ENCODE measurements around the gene SNX13. TPM values are rescaled to one million over a fixed set of nuclear protein-coding genes. Genes with fewer than 3 reads are reported as not detected.
A peak's percentile ranks its signal among the peaks of the same experiment; 100 is the strongest.

SNX13 gene
- total RNA-seq, 1 experiment from 2014 or later, result 41.8 TPM

DNA sequence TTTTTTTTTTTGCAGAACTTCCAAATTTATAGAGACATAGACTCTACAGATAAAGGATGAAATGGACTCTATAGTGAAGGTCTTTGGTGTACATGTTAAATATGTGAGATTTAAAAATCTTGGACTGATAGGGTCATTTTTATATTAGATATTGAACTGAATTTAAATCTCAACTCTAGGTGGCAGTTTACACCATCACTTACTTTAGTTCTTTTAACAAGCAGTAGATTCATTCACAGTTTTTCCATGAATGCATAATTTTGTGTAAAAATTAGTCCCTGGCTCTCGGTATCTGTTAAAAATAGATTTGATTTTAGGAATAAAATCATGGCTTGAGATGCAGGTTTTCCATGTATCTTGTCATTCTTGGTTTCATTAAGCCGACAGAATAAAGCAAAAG is 31.1 kb upstream of the SNX13 start:
- no peaks in the 10 kb centered on the region for H3K27me3 Mint-ChIP-seq (ENCODE audit: insufficient read depth, unreplicated experiment)
- POLR2A ChIA-PET, result no interaction called here
- no peaks in the 10 kb centered on the region for H3K36me3 ChIP-seq (ENCODE audit: control insufficient read depth, insufficient read depth, low read length)
- H3K4me3 ChIP-seq (ENCODE audit: low read depth, low read length), result no peak overlapping the region
- H3K36me3 Mint-ChIP-seq (ENCODE audit: insufficient read depth, unreplicated experiment), result no peaks in the 10 kb centered on the region
- BruUV-seq (replicated peaks), result no TSS peak
- TF ChIP-seq, protein P1, sequence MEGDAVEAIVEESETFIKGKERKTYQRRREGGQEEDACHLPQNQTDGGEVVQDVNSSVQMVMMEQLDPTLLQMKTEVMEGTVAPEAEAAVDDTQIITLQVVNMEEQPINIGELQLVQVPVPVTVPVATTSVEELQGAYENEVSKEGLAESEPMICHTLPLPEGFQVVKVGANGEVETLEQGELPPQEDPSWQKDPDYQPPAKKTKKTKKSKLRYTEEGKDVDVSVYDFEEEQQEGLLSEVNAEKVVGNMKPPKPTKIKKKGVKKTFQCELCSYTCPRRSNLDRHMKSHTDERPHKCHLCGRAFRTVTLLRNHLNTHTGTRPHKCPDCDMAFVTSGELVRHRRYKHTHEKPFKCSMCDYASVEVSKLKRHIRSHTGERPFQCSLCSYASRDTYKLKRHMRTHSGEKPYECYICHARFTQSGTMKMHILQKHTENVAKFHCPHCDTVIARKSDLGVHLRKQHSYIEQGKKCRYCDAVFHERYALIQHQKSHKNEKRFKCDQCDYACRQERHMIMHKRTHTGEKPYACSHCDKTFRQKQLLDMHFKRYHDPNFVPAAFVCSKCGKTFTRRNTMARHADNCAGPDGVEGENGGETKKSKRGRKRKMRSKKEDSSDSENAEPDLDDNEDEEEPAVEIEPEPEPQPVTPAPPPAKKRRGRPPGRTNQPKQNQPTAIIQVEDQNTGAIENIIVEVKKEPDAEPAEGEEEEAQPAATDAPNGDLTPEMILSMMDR (IDR thresholded peaks at IDR 0.05; ENCODE audit: insufficient read depth in 1 of 2, low read depth in 1 of 2, low read length in 1 of 2, severe bottlenecking in 1 of 2, unreplicated experiment in 1 of 2), result no peak
- no peak overlapping the region for H3K27ac Mint-ChIP-seq (ENCODE audit: unreplicated experiment)
- H3K9me3 Mint-ChIP-seq (ENCODE audit: unreplicated experiment), result no peaks in the 10 kb centered on the region
- H3K27me3 ChIP-seq (replicated peaks; ENCODE audit: control insufficient read depth, insufficient read depth, low read length), result no peaks in the 10 kb centered on the region
- DNase-seq, result no peak
- CTCF ChIA-PET, result no interaction called here
- H3K4me3 Mint-ChIP-seq (ENCODE audit: unreplicated experiment), result no peak overlapping the region
- intact Hi-C loops (cut with micrococcal nuclease; ENCODE audit: unreplicated experiment), result loop anchor here (1.0 kb wide), 1 partner anchor 350 kb away; no protein-coding TSS in a partner anchor
- no peaks in the 10 kb centered on the region for H3K9me3 ChIP-seq
- peaks cover 35% of the 10 kb centered on the region for H3K4me1 ChIP-seq
- H3K4me1 Mint-ChIP-seq (ENCODE audit: low read depth, unreplicated experiment), result peaks cover 16% of the 10 kb centered on the region

DNA sequence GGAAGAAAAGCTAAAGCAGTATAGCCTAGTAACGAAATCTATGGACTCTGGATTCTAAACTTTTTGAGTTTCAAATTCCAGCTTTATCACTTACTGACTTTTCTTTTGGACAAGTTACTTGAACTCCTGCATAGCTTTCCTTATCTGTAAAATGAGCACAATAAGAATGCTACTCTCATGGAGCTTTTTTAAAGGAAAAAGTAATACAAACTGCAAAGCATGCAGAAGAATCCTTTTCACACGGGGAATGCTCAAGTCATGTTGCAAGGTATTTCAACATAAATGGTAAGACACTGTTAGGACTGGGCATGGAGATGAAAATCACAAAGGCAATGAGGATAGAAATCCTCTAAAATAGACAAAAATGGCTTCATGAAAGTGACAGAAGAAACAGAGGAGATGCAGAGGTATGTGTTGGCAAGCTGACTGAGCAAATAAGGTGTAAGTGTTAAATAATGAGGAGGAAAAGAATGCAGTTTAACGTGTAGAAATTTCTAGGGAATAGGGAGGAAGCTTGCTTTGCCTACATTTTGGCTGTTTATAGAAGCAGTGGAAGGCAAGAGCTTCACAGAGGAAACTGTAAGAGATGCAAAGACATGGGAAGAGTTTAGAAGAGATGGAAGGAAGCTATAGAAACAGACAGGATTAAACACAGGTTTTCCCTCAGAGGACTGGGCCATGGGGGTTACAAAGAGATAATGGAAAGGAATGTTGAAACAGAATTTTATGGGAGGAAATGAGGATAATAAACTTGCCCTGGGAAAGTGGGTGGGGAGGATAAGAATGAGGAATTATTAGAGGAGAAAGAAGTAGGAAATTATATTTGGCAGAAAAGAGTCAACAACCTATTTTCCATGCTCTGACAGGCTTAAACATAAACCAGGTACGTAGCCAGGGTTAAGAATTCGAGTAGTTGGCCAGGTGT is 28.8 kb upstream of the SNX13 start:
- Mint-ChIP-seq H3K36me3 (ENCODE audit: insufficient read depth, unreplicated experiment) (no peaks in the 10 kb centered on the region), H3K27me3 (ENCODE audit: insufficient read depth, unreplicated experiment) (no peaks in the 10 kb centered on the region), H3K4me3 (ENCODE audit: unreplicated experiment) (peak overlapping the region; percentile 28), H3K27ac (ENCODE audit: unreplicated experiment) (peak overlapping the region; percentile 58), H3K4me1 (ENCODE audit: low read depth, unreplicated experiment) (peaks cover 16% of the 10 kb centered on the region), H3K9me3 (ENCODE audit: unreplicated experiment) (no peaks in the 10 kb centered on the region)
- intact Hi-C loops (cut with micrococcal nuclease; ENCODE audit: unreplicated experiment), result loop anchor here (1.0 to 10.0 kb wide), 2 partner anchors 29 to 376 kb away; partner anchors contain the start of gene SNX13
- TSS peak; percentile 98 for BruUV-seq (replicated peaks)
- H3K27me3 ChIP-seq (replicated peaks; ENCODE audit: control insufficient read depth, insufficient read depth, low read length), result no peaks in the 10 kb centered on the region
- H3K36me3 ChIP-seq (ENCODE audit: control insufficient read depth, insufficient read depth, low read length), result no peaks in the 10 kb centered on the region
- no peaks in the 10 kb centered on the region for H3K9me3 ChIP-seq
- peak; percentile 41 to 50 for DNase-seq
- peaks cover 37% of the 10 kb centered on the region for H3K4me1 ChIP-seq
- H3K4me3 ChIP-seq (ENCODE audit: low read depth, low read length), result no peak overlapping the region
- TF ChIP-seq, protein P1 (IDR thresholded peaks at IDR 0.05; ENCODE audit: insufficient read depth in 1 of 2, low read depth in 1 of 2, low read length in 1 of 2, severe bottlenecking in 1 of 2, unreplicated experiment in 1 of 2), result no peak
- ChIA-PET POLR2A (no interaction called here), CTCF (no interaction called here)

- Mint-ChIP-seq H3K4me3 (ENCODE audit: unreplicated experiment) (no peak overlapping the region), H3K27ac (ENCODE audit: unreplicated experiment) (no peak overlapping the region), H3K36me3 (ENCODE audit: insufficient read depth, unreplicated experiment) (no peaks in the 10 kb centered on the region), H3K27me3 (ENCODE audit: insufficient read depth, unreplicated experiment) (no peaks in the 10 kb centered on the region), H3K9me3 (ENCODE audit: unreplicated experiment) (no peaks in the 10 kb centered on the region), H3K4me1 (ENCODE audit: low read depth, unreplicated experiment) (peaks cover 16% of the 10 kb centered on the region)
- intact Hi-C loops (cut with micrococcal nuclease; ENCODE audit: unreplicated experiment), result loop anchor here (10.0 kb wide), 1 partner anchor 378 kb away; no protein-coding TSS in a partner anchor
- no TSS peak for BruUV-seq (replicated peaks)
- TF ChIP-seq, protein P1 (IDR thresholded peaks at IDR 0.05; ENCODE audit: insufficient read depth in 1 of 2, low read depth in 1 of 2, low read length in 1 of 2, severe bottlenecking in 1 of 2, unreplicated experiment in 1 of 2), result no peak
- Histone ChIP-seq H3K36me3 (ENCODE audit: control insufficient read depth, insufficient read depth, low read length) (no peaks in the 10 kb centered on the region), H3K9me3 (no peaks in the 10 kb centered on the region), H3K27me3 (replicated peaks; ENCODE audit: control insufficient read depth, insufficient read depth, low read length) (no peaks in the 10 kb centered on the region), H3K4me1 (peaks cover 37% of the 10 kb centered on the region), H3K4me3 (ENCODE audit: low read depth, low read length) (no peak overlapping the region)
- POLR2A ChIA-PET, result no interaction called here
- no peak for DNase-seq
- CTCF ChIA-PET, result no interaction called here
These were observed 26.4 kb upstream of the SNX13 start for GRCh38 chr7:17966706-17967105.

Measured in Caco-2 (cell line).